Measurements from ENCODE around the gene PCSK2.

PCSK2 gene

GRCh38 chr20:17505636-17506517 lies 279.0 kb downstream of the PCSK2 start:
- DNase-seq (ENCODE audit: low read depth in 2 of 2) = peak; percentile 17 to 48

- DNase-seq (ENCODE audit: low read depth in 2 of 2) = no peak
Observed at GRCh38 chr20:17507032-17507431, 280.2 kb downstream of the PCSK2 start.

- no peak for DNase-seq (ENCODE audit: low read depth in 2 of 2)
Observed at GRCh38 chr20:17507531-17507930, 280.7 kb downstream of the PCSK2 start.

DNA sequence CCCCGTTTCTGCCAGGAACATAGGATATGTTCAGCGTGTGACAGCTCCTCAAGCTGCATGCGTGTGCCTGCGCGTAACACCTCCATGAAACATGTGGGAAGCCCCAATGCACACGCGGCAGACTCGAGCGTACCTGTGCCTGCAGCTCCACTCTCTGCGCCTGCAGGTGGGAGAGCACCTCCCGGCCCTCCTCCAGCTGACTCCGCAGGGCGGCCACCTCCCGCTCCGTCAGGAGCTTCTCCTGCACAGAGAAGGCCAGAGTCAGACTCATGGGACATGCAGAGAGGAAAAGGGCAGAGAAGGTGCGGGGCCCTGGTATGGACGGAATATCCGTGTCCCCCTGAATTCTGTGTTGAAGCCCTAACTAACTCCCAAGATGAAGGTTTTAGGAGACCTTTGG lies 281.9 kb downstream of the PCSK2 start:
- DNase-seq (ENCODE audit: low read depth in 2 of 2) = no peak

DNA sequence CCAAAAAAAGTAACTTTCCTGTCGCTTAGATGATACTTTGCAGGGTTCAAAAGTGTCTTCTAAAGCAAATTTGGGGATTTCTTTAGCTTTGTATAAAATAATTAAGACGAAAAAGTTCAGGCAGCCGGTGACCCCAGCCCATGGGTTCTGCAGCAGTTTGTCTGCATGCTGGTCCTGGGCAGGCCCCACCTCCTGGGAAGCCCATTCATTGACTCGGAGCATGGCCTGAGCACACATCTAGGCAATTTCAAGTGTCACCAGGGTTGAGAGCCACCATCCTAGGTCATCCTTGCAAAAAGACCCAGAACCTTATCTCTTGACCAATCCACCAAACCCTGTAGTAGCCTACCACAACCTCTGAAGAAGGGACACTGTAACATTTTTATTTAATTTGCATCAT lies 283.7 kb downstream of the PCSK2 start:
- no peak for DNase-seq (ENCODE audit: low read depth in 2 of 2)

DNA sequence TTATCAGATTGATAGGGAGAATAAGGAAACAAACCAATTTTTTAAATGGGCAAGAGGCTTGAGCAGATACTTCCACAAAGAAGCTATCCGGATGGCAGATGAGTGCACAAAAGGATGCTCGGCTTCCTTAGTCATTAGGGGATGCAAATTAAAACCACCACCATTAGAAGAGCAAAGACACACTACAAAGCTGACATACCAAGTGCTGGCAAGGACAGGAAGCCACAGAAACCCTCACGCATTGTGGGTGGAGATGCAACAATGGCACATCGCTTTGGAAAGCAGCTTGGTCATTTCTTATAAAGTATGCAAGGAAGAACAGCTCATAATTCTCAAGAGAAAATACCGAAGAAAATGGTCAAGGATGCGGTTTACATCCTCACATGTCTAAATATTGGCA lies 284.6 kb downstream of the PCSK2 start:
- DNase-seq (ENCODE audit: low read depth in 2 of 2) = no peak

DNA sequence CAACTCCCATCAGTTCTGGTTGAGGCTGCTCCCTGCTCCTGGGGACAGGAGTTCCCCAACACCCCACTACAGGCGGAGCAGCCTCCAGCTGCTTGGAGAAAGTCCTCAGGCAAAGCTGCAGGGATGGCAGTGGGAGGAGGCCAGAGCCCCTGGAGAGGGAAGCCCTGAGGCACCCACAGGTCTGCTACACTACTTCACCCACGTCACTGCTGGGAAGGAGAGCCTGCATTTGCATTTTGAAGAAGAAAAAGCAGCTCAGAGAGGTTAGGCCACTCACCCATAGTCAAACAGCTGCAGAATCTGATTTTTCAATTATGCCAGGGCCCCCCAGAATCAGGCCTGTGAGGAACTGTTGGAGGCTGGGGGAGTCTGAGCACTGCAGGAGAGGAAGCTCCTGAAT lies 287.1 kb downstream of the PCSK2 start:
- no peak for DNase-seq (ENCODE audit: low read depth in 2 of 2)

DNA sequence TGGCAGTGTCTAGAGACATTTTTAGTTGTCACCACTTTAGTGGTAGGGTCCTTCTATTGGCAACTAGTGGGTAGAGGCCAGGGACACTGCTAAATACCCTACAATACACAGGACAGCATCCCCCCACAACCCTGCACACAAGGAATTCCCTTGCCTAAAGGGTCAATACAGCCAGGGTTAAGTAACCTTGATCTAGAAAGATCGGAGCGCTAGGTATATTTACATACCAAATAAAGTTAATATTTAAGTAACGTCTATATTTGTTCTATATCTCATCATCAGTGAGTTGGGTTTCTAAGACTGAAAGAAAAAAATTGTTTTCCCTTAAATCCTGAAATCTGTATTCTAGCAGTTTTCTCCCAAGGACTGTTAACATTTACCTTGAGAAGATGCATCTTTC lies 288.2 kb downstream of the PCSK2 start:
- no peak for DNase-seq (ENCODE audit: low read depth in 2 of 2)

- DNase-seq (ENCODE audit: low read depth in 2 of 2) = no peak
Observed at GRCh38 chr20:17518339-17519052, 291.7 kb downstream of the PCSK2 start.

DNA sequence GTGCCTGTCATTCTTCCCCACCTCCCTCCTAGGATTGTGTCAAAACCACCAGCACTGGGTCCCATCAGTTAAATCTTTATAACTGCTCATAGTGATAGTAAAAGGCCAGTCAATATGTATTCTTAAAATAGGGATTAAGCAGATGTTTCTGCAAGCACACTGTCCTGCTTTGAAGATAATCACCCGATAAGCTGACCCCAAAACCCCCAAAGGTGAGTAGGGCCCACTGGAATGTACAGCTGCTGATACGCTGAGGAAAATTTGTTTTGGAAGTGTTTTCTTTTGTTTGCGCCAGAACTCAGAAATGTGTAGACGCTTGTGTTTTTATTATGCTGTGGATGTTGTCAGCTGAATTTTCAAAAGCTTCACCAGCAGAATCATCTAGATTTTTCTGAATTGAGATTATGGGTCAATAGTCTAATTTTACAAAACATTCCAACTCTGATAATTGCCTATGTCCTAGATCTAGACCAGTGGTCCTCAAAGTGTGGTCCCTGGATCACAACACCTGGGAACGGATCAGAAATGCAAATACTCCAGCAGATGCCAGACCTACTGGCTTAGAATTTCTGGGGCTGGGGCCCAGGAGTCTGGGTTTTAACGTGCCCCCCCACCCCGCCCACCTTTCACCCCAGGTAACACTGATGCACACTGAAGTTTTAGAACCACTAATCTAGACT lies 292.9 kb downstream of the PCSK2 start:
- no peak for DNase-seq (ENCODE audit: low read depth in 2 of 2)

DNA sequence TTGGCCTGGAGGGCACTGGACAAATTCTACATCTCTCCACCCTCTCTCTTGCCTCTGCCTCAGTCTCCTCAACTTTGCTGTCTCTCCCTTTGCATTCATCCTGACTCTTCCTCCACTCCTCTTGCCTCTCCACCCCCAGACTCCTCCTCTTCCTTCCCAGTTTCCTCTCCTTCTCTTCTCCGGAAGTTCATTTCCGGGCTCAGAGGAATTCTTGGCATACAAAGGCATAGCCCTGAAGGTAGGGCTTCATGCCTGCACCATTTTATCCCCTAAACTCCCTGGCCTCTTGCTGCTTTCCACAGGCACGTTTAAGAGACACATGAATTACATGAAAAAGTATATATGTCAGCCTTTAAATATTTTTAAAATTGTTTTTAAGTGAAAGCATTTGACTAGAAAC lies 293.7 kb downstream of the PCSK2 start:
- no peak for DNase-seq (ENCODE audit: low read depth in 2 of 2)

DNA sequence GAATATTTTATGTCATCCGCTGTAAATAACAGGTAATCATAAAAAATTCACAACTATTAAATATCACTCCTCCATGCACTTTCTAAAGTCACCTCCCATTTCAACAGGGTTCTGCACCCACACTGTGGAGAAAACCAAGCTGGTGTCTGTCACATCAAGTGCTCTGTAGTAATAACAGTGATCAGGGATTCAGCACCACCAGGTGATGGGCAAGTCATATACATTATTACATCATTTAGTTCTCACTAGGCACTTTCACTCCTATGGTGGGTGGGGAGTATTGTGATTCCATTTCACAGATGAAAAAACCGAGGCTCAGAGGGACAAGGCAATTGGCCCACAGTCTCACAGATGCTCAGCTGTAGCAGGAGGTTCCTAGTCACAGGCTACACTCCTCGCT lies 295.7 kb downstream of the PCSK2 start:
- DNase-seq (ENCODE audit: low read depth in 2 of 2) = no peak

DNA sequence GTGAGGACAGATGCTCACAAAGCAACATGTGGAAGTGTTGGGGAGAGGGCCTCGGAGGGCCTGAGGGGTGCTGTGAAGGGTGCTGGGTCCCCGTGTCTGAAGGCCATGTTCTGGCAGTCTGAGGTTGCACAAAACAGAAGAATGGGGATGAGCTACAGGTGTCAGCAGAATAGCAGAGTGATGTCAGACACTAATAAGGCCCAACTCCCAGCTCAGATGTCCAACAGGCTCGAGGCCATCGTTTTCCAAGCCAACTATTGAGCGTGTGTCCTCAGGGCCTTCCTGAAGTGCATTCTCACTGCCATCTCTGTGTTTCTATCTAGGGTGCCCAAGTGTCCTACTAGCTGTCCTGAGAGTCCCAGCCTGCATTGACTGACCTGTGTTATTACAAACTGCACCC lies 296.5 kb downstream of the PCSK2 start:
- no peak for DNase-seq (ENCODE audit: low read depth in 2 of 2)

DNA sequence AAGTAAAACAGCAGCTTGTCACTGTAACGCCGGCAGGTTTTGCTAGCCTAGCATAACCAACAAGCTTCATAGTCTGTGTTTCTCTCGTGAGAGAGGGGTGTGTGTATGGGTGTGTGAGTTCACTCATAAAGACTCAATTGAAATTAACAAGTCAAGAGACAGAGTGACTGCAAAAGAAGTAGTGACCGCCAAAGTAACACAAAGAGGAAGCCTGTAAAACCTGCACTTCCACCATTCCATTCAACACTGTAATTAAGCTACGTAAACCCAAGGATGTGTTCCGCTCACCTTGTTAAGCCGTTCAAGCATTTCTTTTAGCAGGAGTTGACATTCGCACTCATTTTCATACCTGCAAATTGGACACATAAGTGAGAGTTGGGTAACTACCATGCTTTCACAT lies 297.7 kb downstream of the PCSK2 start:
- no peak for DNase-seq (ENCODE audit: low read depth in 2 of 2)

GRCh38 chr20:17525132-17525531 lies 298.3 kb downstream of the PCSK2 start:
- no peak for DNase-seq (ENCODE audit: low read depth in 2 of 2)

- no peak for DNase-seq (ENCODE audit: low read depth in 2 of 2)
Observed at GRCh38 chr20:17525650-17526049, 298.8 kb downstream of the PCSK2 start.

DNA sequence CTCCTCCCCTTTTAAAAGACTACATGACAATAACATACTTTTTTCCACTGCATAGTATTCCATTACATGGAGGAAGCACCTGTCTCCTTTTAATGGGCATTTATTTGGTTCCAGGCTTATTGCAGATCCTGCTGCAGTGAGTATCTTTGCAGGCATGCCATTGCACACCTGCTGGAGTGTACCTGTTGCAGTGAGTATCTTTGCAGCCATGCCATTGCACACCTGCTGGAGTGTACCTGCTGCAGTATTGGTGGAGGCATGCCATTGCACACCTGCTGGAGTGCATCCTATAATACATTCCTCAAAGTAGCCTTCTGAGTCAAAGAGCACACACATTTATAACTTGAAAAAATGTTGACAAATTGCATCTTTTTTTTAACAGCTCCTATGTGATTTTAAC lies 302.7 kb downstream of the PCSK2 start:
- DNase-seq (ENCODE audit: low read depth in 2 of 2) = no peak

GRCh38 chr20:17530153-17530552 lies 303.3 kb downstream of the PCSK2 start:
- no peak for DNase-seq (ENCODE audit: low read depth in 2 of 2)

- peak; percentile 25 to 34 for DNase-seq (ENCODE audit: low read depth in 2 of 2)
Observed at GRCh38 chr20:17530716-17531664, 304.1 kb downstream of the PCSK2 start, which contains the start of gene BFSP1. TSS of gene BFSP1 (minus strand) at chr20:17531379. CDS start at chr20:17531329, 50 bp downstream.

DNA sequence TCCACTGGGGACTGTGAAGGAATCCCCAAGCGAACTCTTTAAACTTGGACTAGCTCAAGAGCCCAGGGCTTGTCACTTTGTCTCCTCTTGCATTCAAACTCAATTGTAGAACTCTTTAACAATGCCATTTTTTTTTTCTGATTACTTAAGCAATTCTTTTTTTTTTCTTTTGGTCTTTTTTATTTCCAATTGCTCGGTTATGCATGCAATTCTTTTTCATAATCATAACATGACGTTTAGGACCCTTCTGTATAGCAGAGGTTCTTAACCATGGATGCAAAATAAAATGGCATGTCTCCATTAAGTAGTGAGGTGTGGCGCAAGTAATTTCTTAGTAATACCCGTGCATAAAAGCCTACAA lies 304.8 kb downstream of the PCSK2 start:
- no peak for DNase-seq (ENCODE audit: low read depth in 2 of 2)

- DNase-seq (ENCODE audit: low read depth in 2 of 2) = no peak
Observed at GRCh38 chr20:17533396-17533795, 306.6 kb downstream of the PCSK2 start.
